K562 treated with DMSO at 1 percent for 4 hours (cell line): Measurements from ENCODE around the gene NCMAP. TPM values are rescaled to one million over a fixed set of nuclear protein-coding genes. Genes with fewer than 3 reads are reported as not detected.

Experiments used
- total RNA-seq: library from RNA; unstranded; fragments of 300-600 nt; gene quantifications from 2 replicates; pipeline ENCODE4 v1.2.3, GENCODE V29; 2022; ENCODE audit not compliant: insufficient read depth

NCMAP gene
- total RNA-seq: not detected in 2 replicates

GRCh38 chr1:24555591-24556413 is at the start of gene NCMAP:
Gene NCMAP (plus strand): TSS chr1:24556087. CDS start chr1:24595431, 39,344 bp downstream.

GRCh38 chr1:24642481-24643362 is 86.8 kb downstream of the NCMAP start, which contains the start of gene SRRM1:
Gene SRRM1 (plus strand): TSS chr1:24643302. CDS start chr1:24643327, 25 bp downstream.

Other genes starting within 250 kb of the NCMAP start
- not detected in 2 replicates for gene GRHL3, start 236.7 kb upstream of the NCMAP start, total RNA-seq
- 3.8 and 5.3 TPM in 2 replicates for gene STPG1, start 142.3 kb upstream of the NCMAP start, total RNA-seq
- 19.7 and 21.1 TPM in 2 replicates for gene NIPAL3, start 140.3 kb upstream of the NCMAP start, total RNA-seq
- gene RCAN3, start 53.3 kb upstream of the NCMAP start, total RNA-seq: 1.5 and 2.7 TPM in 2 replicates
- 63.3 and 102 TPM in 2 replicates for gene SRRM1, start 87.2 kb downstream of the NCMAP start, total RNA-seq
- gene CLIC4, start 189.4 kb downstream of the NCMAP start, total RNA-seq: 70.8 and 79.9 TPM in 2 replicates